Measurements from ENCODE around the gene INSC.

DNA sequence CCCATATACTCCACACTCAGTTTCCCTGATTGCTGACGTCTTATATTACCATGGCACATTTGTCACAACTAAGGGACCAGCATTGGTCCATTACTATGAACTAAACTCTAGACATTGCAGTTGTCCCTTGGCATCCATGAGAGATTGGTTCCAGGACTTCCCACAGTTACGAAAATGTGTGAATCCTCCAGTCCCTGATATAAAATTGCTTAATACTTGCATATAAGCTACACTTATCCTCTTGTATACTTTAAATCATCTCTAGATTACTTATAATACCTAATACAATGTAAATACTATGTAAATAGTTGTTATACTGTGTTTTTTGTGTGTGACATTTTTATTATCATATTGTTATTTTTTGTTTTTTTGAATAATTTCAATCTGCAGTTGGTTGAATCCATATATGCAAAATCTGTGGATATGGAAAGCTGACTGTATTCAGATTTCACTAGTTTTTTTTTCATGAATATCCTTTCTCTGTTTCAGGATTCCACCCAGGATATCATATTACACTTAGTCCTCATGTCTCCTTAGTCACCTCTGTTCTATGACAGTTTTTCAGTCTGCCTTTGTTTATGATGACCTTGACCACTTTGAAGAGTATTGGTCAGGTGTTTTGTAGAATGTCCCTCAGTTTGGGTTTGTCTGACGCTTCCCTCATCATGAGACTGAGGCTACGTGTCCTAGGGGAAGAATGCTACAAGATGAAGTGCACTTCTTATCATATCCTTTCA, 55.3 kb downstream of the INSC start:
- TF ChIP-seq, protein P1, sequence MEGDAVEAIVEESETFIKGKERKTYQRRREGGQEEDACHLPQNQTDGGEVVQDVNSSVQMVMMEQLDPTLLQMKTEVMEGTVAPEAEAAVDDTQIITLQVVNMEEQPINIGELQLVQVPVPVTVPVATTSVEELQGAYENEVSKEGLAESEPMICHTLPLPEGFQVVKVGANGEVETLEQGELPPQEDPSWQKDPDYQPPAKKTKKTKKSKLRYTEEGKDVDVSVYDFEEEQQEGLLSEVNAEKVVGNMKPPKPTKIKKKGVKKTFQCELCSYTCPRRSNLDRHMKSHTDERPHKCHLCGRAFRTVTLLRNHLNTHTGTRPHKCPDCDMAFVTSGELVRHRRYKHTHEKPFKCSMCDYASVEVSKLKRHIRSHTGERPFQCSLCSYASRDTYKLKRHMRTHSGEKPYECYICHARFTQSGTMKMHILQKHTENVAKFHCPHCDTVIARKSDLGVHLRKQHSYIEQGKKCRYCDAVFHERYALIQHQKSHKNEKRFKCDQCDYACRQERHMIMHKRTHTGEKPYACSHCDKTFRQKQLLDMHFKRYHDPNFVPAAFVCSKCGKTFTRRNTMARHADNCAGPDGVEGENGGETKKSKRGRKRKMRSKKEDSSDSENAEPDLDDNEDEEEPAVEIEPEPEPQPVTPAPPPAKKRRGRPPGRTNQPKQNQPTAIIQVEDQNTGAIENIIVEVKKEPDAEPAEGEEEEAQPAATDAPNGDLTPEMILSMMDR (conservative IDR thresholded peaks at IDR 0.05), result no peak
- no peak for TF ChIP-seq ZFX (IDR thresholded peaks at IDR 0.05)
